ENCODE results near the gene CDH22.

Gene CDH22

DNA sequence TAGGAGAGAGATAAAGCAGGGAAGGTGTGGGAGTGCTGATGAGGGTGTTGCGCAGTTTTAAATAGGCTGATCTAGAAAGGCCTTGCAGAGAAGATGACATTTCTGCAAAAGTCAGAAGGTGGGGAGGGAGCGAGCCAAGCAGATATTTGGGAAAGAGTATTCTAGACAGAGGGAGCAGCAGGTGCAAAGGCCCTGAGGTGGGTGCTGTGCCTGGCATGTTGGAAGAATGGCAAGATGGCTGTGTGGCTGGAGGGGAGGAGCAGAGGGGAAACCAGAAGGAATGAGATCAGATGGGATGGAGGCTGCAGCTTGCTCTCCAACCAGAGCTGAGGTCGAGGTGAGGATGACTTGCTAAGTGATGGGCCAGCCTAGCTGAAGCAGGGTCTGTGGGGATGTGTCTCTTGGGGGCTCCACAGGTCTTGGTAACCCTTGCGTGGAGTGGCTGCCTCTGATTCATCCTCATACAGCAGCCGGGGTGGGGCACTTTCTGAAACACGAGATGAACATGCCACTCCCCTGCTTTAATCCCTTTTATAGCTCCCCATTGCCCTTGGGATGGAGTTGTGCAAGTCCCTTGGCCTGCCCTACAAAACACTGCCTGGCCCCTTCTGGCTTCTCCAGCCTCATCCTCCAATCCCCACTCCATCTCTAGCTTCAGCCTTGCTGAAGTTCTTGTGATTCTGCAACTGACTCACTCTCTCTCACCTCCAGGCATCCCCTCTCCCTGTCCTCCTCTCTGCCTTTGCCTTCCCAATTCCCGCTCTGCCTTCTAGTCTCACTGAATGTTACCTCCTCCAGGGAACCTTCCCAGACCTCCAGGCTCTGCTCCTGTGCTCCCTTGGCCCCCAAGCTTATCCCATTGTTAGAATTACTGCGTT, 94.1 kb downstream of the CDH22 start:
- H3K36me3 ChIP-seq (ENCODE audit: control insufficient read depth, insufficient read depth, low read length): no peaks in the 10 kb centered on the region
- H3K27me3 ChIP-seq (ENCODE audit: control insufficient read depth, insufficient read depth, low read length): no peaks in the 10 kb centered on the region
- H3K9me3 ChIP-seq (ENCODE audit: control insufficient read depth, insufficient read depth, low read length): no peaks in the 10 kb centered on the region
- no peaks in the 10 kb centered on the region for H3K4me1 ChIP-seq (ENCODE audit: control insufficient read depth, insufficient read depth, low read length)
- no peak overlapping the region for H3K9ac ChIP-seq (ENCODE audit: low read depth, low read length)
- H3K4me3 ChIP-seq (ENCODE audit: low read depth, low read length): no peak overlapping the region

DNA sequence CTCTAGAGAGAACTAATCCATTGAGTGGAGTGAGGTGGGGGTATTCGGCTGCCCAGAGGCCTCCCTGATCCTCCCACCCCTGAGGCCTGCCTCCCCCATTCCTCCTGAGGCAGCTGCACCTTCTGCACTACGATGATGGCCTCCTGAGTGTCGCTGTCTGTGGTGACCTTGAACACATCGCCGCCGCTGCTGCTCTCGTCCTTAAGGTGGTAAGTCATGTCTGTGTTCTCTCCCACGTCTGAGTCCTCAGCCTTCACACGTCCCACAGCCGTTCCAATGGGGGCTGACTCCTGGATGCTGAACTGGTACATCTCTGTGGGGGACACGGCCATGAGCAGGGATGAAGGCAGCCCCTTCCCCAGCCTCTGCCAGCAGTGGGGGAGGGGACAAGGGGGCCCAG, 95.4 kb downstream of the CDH22 start:
- Histone ChIP-seq H3K9ac (ENCODE audit: low read depth, low read length) (no peak overlapping the region), H3K4me3 (ENCODE audit: low read depth, low read length) (no peak overlapping the region), H3K9me3 (ENCODE audit: control insufficient read depth, insufficient read depth, low read length) (no peaks in the 10 kb centered on the region), H3K4me1 (ENCODE audit: control insufficient read depth, insufficient read depth, low read length) (no peaks in the 10 kb centered on the region), H3K27me3 (ENCODE audit: control insufficient read depth, insufficient read depth, low read length) (no peaks in the 10 kb centered on the region), H3K36me3 (ENCODE audit: control insufficient read depth, insufficient read depth, low read length) (no peaks in the 10 kb centered on the region)

DNA sequence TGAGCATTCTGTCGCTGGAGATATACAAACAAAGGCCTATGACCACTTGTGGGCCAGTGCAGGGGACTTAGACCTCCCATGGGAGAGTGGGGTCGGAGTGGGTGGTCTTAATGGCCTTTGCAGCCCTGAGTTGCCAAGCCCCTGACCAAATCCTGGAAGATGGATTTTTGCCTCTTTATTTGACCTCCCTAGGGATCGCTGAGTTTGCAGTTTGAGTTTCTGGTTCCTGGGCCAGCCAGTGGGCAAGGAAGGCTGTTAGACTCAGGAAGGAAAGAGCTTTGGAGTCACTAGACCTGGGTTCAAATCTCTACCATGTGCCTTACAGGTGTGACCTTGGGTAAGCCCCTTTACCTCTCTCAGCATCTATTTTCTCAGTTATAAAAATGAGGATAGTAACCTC, 96.0 kb downstream of the CDH22 start:
- Histone ChIP-seq H3K4me3 (ENCODE audit: low read depth, low read length) (no peak overlapping the region), H3K27me3 (ENCODE audit: control insufficient read depth, insufficient read depth, low read length) (no peaks in the 10 kb centered on the region), H3K9ac (ENCODE audit: low read depth, low read length) (no peak overlapping the region), H3K4me1 (ENCODE audit: control insufficient read depth, insufficient read depth, low read length) (no peaks in the 10 kb centered on the region), H3K36me3 (ENCODE audit: control insufficient read depth, insufficient read depth, low read length) (no peaks in the 10 kb centered on the region), H3K9me3 (ENCODE audit: control insufficient read depth, insufficient read depth, low read length) (no peaks in the 10 kb centered on the region)

DNA sequence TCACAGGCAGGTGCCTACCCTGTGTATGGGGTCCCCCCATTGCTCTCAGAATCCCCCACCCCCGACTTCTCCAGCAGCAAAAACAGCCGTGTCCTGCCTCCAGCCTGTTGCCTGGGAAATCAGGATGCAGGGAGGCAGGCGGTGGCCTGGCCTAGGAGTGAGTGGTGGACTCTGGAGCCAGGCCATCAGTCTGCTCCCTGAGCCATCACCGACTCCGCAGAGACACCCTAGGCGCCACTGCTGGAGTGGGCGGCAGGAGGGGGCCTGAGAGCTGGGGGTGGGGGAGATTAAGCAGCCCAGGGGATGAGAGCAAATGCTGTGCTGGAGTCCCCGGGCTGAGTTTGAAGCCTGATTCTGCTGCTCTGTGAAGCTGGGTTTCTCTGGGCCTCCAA, 97.0 kb downstream of the CDH22 start:
- H3K9ac ChIP-seq (ENCODE audit: low read depth, low read length): no peak overlapping the region
- H3K4me1 ChIP-seq (ENCODE audit: control insufficient read depth, insufficient read depth, low read length): no peaks in the 10 kb centered on the region
- H3K4me3 ChIP-seq (ENCODE audit: low read depth, low read length): no peak overlapping the region
- H3K9me3 ChIP-seq (ENCODE audit: control insufficient read depth, insufficient read depth, low read length): no peaks in the 10 kb centered on the region
- no peaks in the 10 kb centered on the region for H3K27me3 ChIP-seq (ENCODE audit: control insufficient read depth, insufficient read depth, low read length)
- H3K36me3 ChIP-seq (ENCODE audit: control insufficient read depth, insufficient read depth, low read length): no peaks in the 10 kb centered on the region

DNA sequence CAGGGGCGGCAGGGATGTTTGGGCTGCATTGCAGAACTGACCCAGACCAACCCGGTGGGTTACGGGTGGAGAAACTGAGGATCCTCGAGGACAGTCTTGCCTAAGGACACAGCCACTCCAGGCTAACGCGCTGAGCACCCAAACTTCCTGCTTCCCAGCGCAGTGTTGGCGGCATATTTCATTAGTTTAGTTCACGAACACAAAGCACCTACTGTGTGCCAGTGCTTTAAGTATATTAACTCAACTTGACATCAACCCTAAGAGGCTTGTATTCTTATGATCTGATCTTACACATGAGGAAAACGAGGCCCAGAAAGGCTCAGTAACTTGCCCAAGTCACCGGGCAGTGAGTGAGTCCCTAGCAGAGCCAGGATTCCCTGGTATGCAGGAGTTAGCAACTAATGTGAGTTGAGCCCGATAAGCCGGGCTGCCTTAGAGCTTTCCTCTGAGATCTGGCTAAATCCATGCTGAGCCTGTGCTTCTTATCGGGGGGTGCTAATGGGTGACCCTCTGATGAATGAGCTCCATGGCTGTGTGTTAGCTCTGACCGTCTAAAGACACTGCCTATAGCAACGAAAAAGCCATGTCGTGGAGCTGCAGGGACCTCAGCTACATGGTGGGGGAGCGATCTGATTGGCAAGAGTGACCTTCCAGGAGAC, 97.5 kb downstream of the CDH22 start:
- Histone ChIP-seq H3K36me3 (ENCODE audit: control insufficient read depth, insufficient read depth, low read length) (no peaks in the 10 kb centered on the region), H3K27me3 (ENCODE audit: control insufficient read depth, insufficient read depth, low read length) (no peaks in the 10 kb centered on the region), H3K4me1 (ENCODE audit: control insufficient read depth, insufficient read depth, low read length) (no peaks in the 10 kb centered on the region), H3K4me3 (ENCODE audit: low read depth, low read length) (no peak overlapping the region), H3K9ac (ENCODE audit: low read depth, low read length) (no peak overlapping the region), H3K9me3 (ENCODE audit: control insufficient read depth, insufficient read depth, low read length) (no peaks in the 10 kb centered on the region)

DNA sequence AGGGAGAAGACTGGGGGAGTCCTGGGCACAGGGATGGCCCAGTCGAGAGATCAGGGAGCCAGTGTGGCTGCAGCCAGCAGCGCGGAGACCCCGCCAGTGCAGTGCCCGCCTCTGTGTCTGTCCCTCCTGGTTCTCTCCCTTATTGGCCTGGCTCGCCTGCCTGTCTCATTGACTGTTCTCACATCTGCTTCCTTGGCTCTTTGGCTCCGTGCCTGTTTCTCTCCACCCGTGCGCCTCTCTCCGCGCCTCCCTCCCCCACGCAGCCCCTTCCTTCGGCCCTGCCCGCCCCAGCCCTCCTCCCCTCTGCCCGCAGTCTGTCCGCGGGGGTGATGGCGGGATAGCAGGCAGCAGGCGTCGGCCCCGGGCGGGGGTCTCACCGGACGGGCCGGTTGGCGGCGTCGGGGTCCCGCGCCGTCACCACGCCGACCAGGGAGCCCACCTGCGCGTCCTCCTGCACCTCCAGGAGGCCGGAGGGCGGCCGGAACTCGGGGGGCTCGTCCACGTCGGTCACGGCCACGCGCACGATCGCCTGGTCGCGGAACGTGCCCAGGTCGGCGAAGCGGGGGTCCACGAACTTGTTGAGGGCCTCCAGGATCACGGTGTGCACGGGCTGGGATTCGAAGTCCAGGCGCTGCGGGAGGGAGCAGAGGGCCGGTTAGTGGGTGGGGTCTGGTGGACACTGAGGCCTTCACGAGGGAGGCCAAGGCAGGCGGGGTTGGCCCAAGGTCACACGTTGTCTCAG, 98.2 kb downstream of the CDH22 start:
- Histone ChIP-seq H3K36me3 (ENCODE audit: control insufficient read depth, insufficient read depth, low read length) (no peaks in the 10 kb centered on the region), H3K4me1 (ENCODE audit: control insufficient read depth, insufficient read depth, low read length) (no peaks in the 10 kb centered on the region), H3K9me3 (ENCODE audit: control insufficient read depth, insufficient read depth, low read length) (no peaks in the 10 kb centered on the region), H3K4me3 (ENCODE audit: low read depth, low read length) (no peak overlapping the region), H3K27me3 (ENCODE audit: control insufficient read depth, insufficient read depth, low read length) (no peaks in the 10 kb centered on the region), H3K9ac (ENCODE audit: low read depth, low read length) (no peak overlapping the region)

DNA sequence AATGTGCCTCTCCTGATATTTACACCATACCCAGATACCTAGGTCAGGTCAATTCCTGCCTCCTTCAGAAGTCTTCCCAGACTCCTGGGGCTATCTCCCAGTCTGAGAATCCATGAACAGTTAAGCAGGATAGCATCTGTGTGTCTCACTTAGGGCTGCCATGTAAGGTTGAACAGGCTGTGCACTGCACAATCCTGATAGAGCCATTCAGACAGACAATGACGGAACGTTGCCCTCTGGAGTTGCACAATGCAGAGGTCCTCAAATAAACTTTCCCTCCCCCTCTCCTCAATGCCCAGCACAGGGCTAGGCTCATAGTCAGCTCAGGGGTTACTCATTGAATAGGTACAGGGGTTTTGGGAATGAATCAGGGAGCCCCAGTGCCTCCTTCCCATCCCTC, 100.5 kb downstream of the CDH22 start:
- Histone ChIP-seq H3K27me3 (ENCODE audit: control insufficient read depth, insufficient read depth, low read length) (no peaks in the 10 kb centered on the region), H3K4me3 (ENCODE audit: low read depth, low read length) (no peak overlapping the region), H3K4me1 (ENCODE audit: control insufficient read depth, insufficient read depth, low read length) (no peaks in the 10 kb centered on the region), H3K9me3 (ENCODE audit: control insufficient read depth, insufficient read depth, low read length) (no peaks in the 10 kb centered on the region), H3K36me3 (ENCODE audit: control insufficient read depth, insufficient read depth, low read length) (no peaks in the 10 kb centered on the region), H3K9ac (ENCODE audit: low read depth, low read length) (no peak overlapping the region)

DNA sequence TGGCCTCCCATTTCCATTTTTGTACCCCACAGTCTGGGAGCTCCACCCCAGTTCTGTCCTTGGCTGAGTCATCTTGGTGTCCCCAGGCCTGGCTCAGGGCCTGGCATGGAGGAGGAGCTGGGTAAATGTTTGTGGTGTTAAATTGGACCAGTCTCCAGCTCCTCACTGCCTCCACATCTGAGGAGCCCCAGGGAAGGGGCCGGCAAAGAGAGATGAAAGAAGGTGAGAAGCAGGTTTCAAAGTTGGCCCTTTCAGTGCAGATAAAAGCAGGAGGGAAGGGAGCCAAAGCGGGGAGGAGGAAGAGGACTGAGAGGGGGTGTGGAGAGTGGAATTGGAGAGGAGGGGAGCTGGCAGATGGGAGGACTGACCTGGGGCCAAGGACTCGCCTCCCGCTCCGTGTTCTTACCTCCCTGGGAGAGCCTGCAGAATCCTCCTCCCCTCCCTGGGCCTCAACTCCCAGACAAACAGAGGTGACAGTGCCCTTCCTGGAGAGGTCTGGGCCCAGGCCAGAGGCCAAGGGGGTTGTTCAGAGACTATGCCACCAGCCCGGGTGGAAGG, 101.2 kb downstream of the CDH22 start:
- Histone ChIP-seq H3K9ac (ENCODE audit: low read depth, low read length) (no peak overlapping the region), H3K4me1 (ENCODE audit: control insufficient read depth, insufficient read depth, low read length) (no peaks in the 10 kb centered on the region), H3K4me3 (ENCODE audit: low read depth, low read length) (no peak overlapping the region), H3K9me3 (ENCODE audit: control insufficient read depth, insufficient read depth, low read length) (no peaks in the 10 kb centered on the region), H3K36me3 (ENCODE audit: control insufficient read depth, insufficient read depth, low read length) (no peaks in the 10 kb centered on the region), H3K27me3 (ENCODE audit: control insufficient read depth, insufficient read depth, low read length) (no peaks in the 10 kb centered on the region)

DNA sequence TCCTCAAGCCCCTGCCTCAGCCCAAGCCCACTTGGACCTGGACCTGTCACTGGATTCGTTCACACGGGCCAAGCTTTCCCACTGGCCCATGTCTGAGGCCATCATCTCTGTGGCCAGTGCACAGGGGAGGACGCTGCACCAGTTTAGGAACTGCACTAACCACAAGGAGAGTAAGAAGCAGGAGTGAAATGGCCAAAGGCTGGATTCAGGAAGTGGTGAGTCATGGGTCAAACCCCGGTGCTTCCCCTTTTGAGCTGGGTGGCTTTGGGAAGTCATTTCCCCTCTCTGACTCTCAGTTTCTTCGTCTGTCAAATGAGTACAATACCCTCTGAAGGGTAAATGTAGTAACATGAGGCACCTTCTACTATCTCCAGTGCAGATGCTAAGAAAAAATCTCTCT, 102.3 kb downstream of the CDH22 start:
- Histone ChIP-seq H3K27me3 (ENCODE audit: control insufficient read depth, insufficient read depth, low read length) (peaks cover 3% of the 10 kb centered on the region), H3K36me3 (ENCODE audit: control insufficient read depth, insufficient read depth, low read length) (no peaks in the 10 kb centered on the region), H3K9me3 (ENCODE audit: control insufficient read depth, insufficient read depth, low read length) (no peaks in the 10 kb centered on the region), H3K9ac (ENCODE audit: low read depth, low read length) (no peak overlapping the region), H3K4me3 (ENCODE audit: low read depth, low read length) (no peak overlapping the region), H3K4me1 (ENCODE audit: control insufficient read depth, insufficient read depth, low read length) (no peaks in the 10 kb centered on the region)

DNA sequence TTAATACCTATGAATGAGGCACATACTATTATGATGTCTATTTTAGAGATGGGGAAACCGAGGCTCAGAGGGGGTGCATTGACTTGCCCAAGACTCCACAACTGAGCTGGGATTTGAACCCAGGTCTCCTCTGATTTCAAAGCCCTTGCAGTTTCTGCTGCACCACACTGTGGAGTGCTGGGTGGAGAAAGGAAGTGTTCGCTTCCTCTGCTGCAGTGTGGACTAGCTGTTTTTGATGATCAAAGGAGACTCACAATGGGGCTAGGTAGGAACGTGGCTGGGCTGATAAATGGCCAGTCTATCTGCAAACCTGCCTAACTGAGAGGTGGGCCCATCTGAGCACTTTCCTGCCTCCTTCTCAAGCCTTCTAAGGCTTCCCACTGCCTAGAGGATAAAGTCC, 102.9 kb downstream of the CDH22 start:
- Histone ChIP-seq H3K9ac (ENCODE audit: low read depth, low read length) (no peak overlapping the region), H3K27me3 (ENCODE audit: control insufficient read depth, insufficient read depth, low read length) (peaks cover 6% of the 10 kb centered on the region), H3K4me3 (ENCODE audit: low read depth, low read length) (no peak overlapping the region), H3K36me3 (ENCODE audit: control insufficient read depth, insufficient read depth, low read length) (no peaks in the 10 kb centered on the region), H3K9me3 (ENCODE audit: control insufficient read depth, insufficient read depth, low read length) (no peaks in the 10 kb centered on the region), H3K4me1 (ENCODE audit: control insufficient read depth, insufficient read depth, low read length) (no peaks in the 10 kb centered on the region)

DNA sequence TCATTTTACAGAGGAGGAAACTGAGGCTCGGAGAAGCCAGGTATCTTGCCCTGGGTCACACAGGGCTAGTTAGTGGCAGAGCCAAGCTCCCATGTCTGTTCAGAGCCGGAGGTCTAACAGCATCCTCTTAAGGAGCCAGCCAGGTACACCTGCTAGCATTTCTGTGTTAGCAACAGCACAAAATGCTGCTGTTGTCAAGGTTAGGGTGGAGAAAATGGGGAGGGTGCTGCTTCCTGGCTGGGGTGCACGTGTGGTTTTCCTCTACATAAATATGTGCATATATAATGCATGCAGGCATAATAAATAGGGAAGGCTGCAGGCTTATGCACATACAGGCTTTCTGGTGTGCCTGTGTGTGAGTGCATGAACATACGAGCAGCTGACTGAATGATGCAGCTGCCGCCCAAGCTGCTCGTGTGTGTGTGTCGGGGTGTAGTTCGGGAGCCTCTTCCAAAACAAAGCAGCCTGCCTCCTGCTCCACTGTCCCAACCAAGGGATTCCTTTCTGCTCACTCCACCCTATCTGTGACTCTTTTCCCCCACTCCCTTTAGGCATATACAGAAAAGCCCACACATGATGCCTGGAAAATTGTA, 103.6 kb downstream of the CDH22 start:
- Histone ChIP-seq H3K27me3 (ENCODE audit: control insufficient read depth, insufficient read depth, low read length) (peaks cover 6% of the 10 kb centered on the region), H3K4me1 (ENCODE audit: control insufficient read depth, insufficient read depth, low read length) (no peaks in the 10 kb centered on the region)

More for the DNA sequence above, 103.6 kb downstream of the CDH22 start:
- Histone ChIP-seq H3K36me3 (ENCODE audit: control insufficient read depth, insufficient read depth, low read length) (no peaks in the 10 kb centered on the region), H3K9ac (ENCODE audit: low read depth, low read length) (no peak overlapping the region), H3K9me3 (ENCODE audit: control insufficient read depth, insufficient read depth, low read length) (no peaks in the 10 kb centered on the region), H3K4me3 (ENCODE audit: low read depth, low read length) (no peak overlapping the region)
